ENCODE measurements around the gene PAM16. TPM values are rescaled to one million over a fixed set of nuclear protein-coding genes. Genes with fewer than 3 reads are reported as not detected.

PAM16 gene
- total and polyA plus RNA-seq, 2 of the 8 experiments (the other 6 are each of a cell fraction or from before 2014, with no cell fraction given), result 78.3 to 198 TPM

DNA sequence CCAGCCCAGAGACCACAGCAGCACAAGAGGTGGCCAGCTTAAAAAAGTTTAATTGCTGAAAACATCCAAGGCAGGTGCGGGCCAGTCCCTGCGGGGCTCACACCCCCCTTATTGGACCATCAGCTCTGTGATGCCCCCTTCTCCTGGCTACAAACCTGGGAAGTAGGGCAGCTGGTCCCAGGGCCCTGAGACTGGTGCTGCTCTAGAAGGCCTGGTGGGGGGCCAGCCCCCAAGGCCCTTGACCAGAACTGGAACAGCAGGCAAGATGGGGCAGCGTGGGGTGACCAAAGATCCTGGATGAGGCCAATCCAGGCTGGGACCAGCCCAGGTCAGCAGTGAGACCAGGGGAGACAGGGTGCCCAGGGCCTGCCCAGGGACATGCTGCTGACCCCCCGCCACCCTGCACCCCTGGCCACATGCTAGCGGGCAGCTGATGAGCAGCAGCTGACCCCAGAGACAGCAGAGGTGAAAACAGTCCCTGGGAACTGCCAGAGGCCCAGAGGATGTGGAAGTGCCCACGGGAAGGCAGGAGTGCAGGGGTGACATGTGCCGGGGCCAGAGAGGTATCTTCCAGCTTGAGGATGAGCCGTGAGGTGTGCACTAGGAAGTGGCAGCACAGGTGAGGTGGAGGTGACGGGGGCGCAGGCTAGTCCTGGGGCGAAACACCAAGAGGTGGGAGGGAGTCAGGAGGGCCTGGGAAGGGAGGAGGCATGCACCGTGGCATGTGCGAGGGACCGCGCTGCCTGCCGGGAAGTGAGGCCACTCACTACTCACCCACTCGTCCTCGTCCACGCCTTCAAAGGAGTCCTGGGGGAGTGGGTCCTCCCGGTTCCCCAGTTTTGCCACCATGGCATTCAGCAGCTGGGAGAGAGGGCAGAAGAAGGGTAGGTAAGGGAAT lies 3.6 kb upstream of the PAM16 start:
- H3K23me2 ChIP-seq (ENCODE audit: low read depth, low read length), result no peaks in the 10 kb centered on the region; the same call in 1 of the 2 replicates
- no peak overlapping the region for H2BK20ac ChIP-seq (ENCODE audit: low read length)
- FAIRE-seq, result no peak
- H2BK15ac ChIP-seq (ENCODE audit: low read length), result no peak overlapping the region
- no peaks in the 10 kb centered on the region for H3K9me3 ChIP-seq (ENCODE audit: insufficient read depth in 2 of 2, low read depth in 1 of 2, low read length in 1 of 2)
- ChIA-PET POLR2A (ENCODE audit: partially characterized antibody) (interaction anchor here (0.9 to 9.8 kb wide), 6 partner anchors 15 to 50 kb away, joined by 3 to 154 read pairs (median 4); no protein-coding TSS in a partner anchor), CTCF (ENCODE audit: partially characterized antibody) (interaction anchor here (0.6 to 12.6 kb wide), 14 partner anchors 9 to 93 kb away, joined by 3 to 159 read pairs (median 4); no protein-coding TSS in a partner anchor)
- H3K36me3 ChIP-seq (ENCODE audit: control insufficient read depth in 2 of 4, insufficient read depth in 4 of 4, low read length in 3 of 4), result no peaks in the 10 kb centered on the region
- peaks cover 3 to 11% of the 10 kb centered on the region in 2 experiments for H3K79me2 ChIP-seq (ENCODE audit: control insufficient read depth in 1 of 2, insufficient read depth in 2 of 2, low read length in 2 of 2)
- H3K4me2 ChIP-seq (ENCODE audit: insufficient read depth in 1 of 2, low read depth in 2 of 2, low read length in 2 of 2), result no peak overlapping the region
- H3K4ac ChIP-seq (replicated peaks; ENCODE audit: insufficient read length, low read depth, low read length), result no peak overlapping the region
- H2BK120ac ChIP-seq (replicated peaks; ENCODE audit: low read depth, low read length), result no peak overlapping the region
- H3K27ac ChIP-seq (ENCODE audit: low read depth, low read length), result no peak overlapping the region
- DNase-seq (ENCODE audit: low read depth in 1 of 2, low spot score in 2 of 2), result no peak
- H3K9ac ChIP-seq (replicated peaks in 1 of 4; ENCODE audit: extremely low read depth in 1 of 4, low read depth in 3 of 4, low read length in 3 of 4), result no peak overlapping the region
- no peak overlapping the region for H3K4me3 ChIP-seq (ENCODE audit: extremely low read depth in 1 of 4, insufficient read depth in 2 of 4, low read depth in 3 of 4, low read length in 4 of 4)
- H3K4me1 ChIP-seq (replicated peaks in 1 of 4; ENCODE audit: control insufficient read depth in 3 of 4, insufficient read depth in 4 of 4, low read length in 3 of 4), result peaks cover 0 to 3% (median 3%) of the 10 kb centered on the region in 4 experiments; a peak in 4 of 7 replicates
- peak overlapping the region; percentile 35; the same call in 1 of the 2 replicates for H2BK5ac ChIP-seq (ENCODE audit: low read depth, low read length)
- 90% methylated on average over 18 of the region's 20 CpGs; no CpG with 5 or more reads in 1 of the 2 experiments for WGBS, 2 experiments (ENCODE audit: extremely low coverage in 1 of 2, insufficient coverage in 1 of 2, insufficient read length in 1 of 2, insufficient replicate concordance in 2 of 2, low coverage in 1 of 2, low lambda C conversion rate in 2 of 2, missing lambda C conversion rate in 1 of 2)
- 0 out of 2 replicates have a peak overlapping the region, but pooled peaks have one; percentile 27 for H2BK12ac ChIP-seq (ENCODE audit: low read depth, low read length)
- H3K18ac ChIP-seq (ENCODE audit: extremely low read depth, low read length), result no peak overlapping the region
- H4K20me1 ChIP-seq (replicated peaks in 1 of 2; ENCODE audit: control insufficient read depth in 1 of 2, insufficient read depth in 2 of 2, low read length in 2 of 2), result peaks cover 0 to 1% of the 10 kb centered on the region in 2 experiments
- H3K14ac ChIP-seq (ENCODE audit: insufficient read length), result no peak overlapping the region
- no peak overlapping the region for H2AFZ ChIP-seq (ENCODE audit: low read length)
- no peak overlapping the region for H3K56ac ChIP-seq (replicated peaks; ENCODE audit: insufficient read length, low read depth, low read length)
- H2AK5ac ChIP-seq (ENCODE audit: low read depth, low read length), result 0 out of 2 replicates have a peak overlapping the region, but pooled peaks have one; percentile 32
- H3K79me1 ChIP-seq (ENCODE audit: low read depth, low read length), result no peaks in the 10 kb centered on the region
- H3K27me3 ChIP-seq (replicated peaks in 1 of 4; ENCODE audit: control insufficient read depth in 3 of 4, extremely low read depth in 1 of 4, insufficient read depth in 3 of 4, low read length in 3 of 4), result peaks cover 0 to 2% (median 0%) of the 10 kb centered on the region in 4 experiments; a peak in 1 of 7 replicates
- H4K5ac ChIP-seq (ENCODE audit: insufficient read length, low read depth, low read length), result no peak overlapping the region
- H3K23ac ChIP-seq (ENCODE audit: insufficient read length), result no peak overlapping the region
- peak overlapping the region; percentile 46; the same call in 1 of the 2 replicates for H4K8ac ChIP-seq (ENCODE audit: extremely low read depth, insufficient read depth, low read length)
- peak overlapping the region; percentile 19 for H4K91ac ChIP-seq (replicated peaks; ENCODE audit: insufficient read length, low read length)
- TF ChIP-seq, protein P1, sequence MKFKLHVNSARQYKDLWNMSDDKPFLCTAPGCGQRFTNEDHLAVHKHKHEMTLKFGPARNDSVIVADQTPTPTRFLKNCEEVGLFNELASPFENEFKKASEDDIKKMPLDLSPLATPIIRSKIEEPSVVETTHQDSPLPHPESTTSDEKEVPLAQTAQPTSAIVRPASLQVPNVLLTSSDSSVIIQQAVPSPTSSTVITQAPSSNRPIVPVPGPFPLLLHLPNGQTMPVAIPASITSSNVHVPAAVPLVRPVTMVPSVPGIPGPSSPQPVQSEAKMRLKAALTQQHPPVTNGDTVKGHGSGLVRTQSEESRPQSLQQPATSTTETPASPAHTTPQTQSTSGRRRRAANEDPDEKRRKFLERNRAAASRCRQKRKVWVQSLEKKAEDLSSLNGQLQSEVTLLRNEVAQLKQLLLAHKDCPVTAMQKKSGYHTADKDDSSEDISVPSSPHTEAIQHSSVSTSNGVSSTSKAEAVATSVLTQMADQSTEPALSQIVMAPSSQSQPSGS (IDR thresholded peaks at IDR 0.05; ENCODE audit: low read length), result no peak
- TF ChIP-seq, protein P2, sequence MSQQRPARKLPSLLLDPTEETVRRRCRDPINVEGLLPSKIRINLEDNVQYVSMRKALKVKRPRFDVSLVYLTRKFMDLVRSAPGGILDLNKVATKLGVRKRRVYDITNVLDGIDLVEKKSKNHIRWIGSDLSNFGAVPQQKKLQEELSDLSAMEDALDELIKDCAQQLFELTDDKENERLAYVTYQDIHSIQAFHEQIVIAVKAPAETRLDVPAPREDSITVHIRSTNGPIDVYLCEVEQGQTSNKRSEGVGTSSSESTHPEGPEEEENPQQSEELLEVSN (IDR thresholded peaks at IDR 0.05), result no peak
- TF ChIP-seq CHD1 (IDR thresholded peaks at IDR 0.05; ENCODE audit: low read depth, low read length), result no peak
- no peak for TF ChIP-seq SUZ12 (IDR thresholded peaks at IDR 0.05; ENCODE audit: low read length)
- no peak for TF ChIP-seq RAD21 (IDR thresholded peaks at IDR 0.05 in 1 of 2, conservative IDR thresholded peaks at IDR 0.05 in 1 of 2; ENCODE audit: low read depth in 2 of 2, low read length in 2 of 2)
- TF ChIP-seq RFX5 (IDR thresholded peaks at IDR 0.05; ENCODE audit: borderline replicate concordance, low read depth, low read length), result no peak
